Measurements from ENCODE around the gene MAPK8IP1.

DNA sequence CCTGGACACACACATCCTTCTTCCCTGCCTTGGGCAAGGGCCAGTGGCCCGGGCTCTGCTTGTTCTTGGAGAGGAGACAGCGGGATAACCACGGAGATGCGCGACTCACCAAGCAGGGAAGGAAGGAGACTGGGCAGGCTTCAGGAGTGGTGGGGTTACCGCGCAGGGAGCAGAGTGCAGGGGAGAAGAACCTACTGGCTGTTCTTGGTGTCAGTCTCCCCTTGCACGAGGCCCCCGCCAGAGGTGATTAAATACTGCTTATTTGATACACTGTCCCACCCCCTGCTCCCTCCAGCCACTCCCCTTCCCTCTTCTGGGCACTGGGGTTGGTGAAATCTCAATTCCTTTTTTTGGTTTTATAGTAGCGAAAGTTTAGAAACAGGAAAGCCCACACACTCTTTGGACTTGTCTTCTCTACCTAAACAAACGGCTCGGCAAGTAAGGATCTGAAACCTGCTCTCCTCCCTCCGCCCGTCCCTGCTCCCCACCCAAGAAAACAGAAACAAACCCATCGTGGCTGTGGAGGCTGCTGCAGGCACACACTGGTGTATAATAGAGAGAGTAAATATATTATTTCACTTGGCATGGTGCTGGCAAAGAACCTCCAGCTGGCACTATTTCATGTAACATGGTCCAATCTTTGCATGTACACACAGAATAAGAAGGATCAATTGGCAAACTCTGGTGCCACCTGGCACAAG, 47.8 kb downstream of the MAPK8IP1 start:
- TF ChIP-seq, protein P1, sequence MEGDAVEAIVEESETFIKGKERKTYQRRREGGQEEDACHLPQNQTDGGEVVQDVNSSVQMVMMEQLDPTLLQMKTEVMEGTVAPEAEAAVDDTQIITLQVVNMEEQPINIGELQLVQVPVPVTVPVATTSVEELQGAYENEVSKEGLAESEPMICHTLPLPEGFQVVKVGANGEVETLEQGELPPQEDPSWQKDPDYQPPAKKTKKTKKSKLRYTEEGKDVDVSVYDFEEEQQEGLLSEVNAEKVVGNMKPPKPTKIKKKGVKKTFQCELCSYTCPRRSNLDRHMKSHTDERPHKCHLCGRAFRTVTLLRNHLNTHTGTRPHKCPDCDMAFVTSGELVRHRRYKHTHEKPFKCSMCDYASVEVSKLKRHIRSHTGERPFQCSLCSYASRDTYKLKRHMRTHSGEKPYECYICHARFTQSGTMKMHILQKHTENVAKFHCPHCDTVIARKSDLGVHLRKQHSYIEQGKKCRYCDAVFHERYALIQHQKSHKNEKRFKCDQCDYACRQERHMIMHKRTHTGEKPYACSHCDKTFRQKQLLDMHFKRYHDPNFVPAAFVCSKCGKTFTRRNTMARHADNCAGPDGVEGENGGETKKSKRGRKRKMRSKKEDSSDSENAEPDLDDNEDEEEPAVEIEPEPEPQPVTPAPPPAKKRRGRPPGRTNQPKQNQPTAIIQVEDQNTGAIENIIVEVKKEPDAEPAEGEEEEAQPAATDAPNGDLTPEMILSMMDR (IDR thresholded peaks at IDR 0.05): no peak
- TF ChIP-seq POLR2A (IDR thresholded peaks at IDR 0.05): no peak

All from adrenal gland (tissue), 5 donors.